Measurements from ENCODE around the gene GRM4.

The GRM4 gene

GRCh38 chr6:33974030-33974429 is 171.9 kb downstream of the GRM4 start:
- Mint-ChIP-seq H3K9me3 (no peaks in the 10 kb centered on the region), H3K36me3 (ENCODE audit: low read depth) (no peaks in the 10 kb centered on the region), H3K27ac (no peak overlapping the region), H3K4me1 (ENCODE audit: low read depth) (peaks cover 5% of the 10 kb centered on the region), H3K4me3 (no peak overlapping the region), H3K27me3 (peaks cover 52% of the 10 kb centered on the region)

GRCh38 chr6:33971580-33971979 is 174.3 kb downstream of the GRM4 start:
- H3K9me3 Mint-ChIP-seq = no peaks in the 10 kb centered on the region
- H3K36me3 Mint-ChIP-seq (ENCODE audit: low read depth) = no peaks in the 10 kb centered on the region
- no peak overlapping the region for H3K27ac Mint-ChIP-seq
- H3K4me3 Mint-ChIP-seq = no peak overlapping the region
- peaks cover 46% of the 10 kb centered on the region for H3K27me3 Mint-ChIP-seq
- H3K4me1 Mint-ChIP-seq (ENCODE audit: low read depth) = peaks cover under 1% of the 10 kb centered on the region

Data from stimulated activated naive CD8-positive, alpha-beta T cell treated with anti-CD3 and anti-CD28 coated beads, Interleukin-15, Interleukin-2, amounts not matched to agents 100 ng/mL and 50 ng/mL, for 24 hours (primary cell).